Activated CD8-positive, alpha-beta memory T cell treated with anti-CD3 and anti-CD28 coated beads, Interleukin-2, amount 50 U/mL, for 1 hour (primary cell): ENCODE measurements around the gene RPL29.

Experiments
- DNase-seq: peaks from one replicate; pipeline ENCODE4 v3.0.0-alpha.2; 2020; ENCODE audit errors: extremely low read depth

RPL29 gene

GRCh38 chr3:52025453-52025852 lies 29.8 kb upstream of the RPL29 start:
- no peak for DNase-seq

- DNase-seq = no peak
These were observed 29.2 kb upstream of the RPL29 start for GRCh38 chr3:52024765-52025452.

- DNase-seq = no peak
These were observed 28.4 kb upstream of the RPL29 start for GRCh38 chr3:52023860-52024764.

- DNase-seq = no peak
These were observed 27.5 kb upstream of the RPL29 start for GRCh38 chr3:52023101-52023770.

DNA sequence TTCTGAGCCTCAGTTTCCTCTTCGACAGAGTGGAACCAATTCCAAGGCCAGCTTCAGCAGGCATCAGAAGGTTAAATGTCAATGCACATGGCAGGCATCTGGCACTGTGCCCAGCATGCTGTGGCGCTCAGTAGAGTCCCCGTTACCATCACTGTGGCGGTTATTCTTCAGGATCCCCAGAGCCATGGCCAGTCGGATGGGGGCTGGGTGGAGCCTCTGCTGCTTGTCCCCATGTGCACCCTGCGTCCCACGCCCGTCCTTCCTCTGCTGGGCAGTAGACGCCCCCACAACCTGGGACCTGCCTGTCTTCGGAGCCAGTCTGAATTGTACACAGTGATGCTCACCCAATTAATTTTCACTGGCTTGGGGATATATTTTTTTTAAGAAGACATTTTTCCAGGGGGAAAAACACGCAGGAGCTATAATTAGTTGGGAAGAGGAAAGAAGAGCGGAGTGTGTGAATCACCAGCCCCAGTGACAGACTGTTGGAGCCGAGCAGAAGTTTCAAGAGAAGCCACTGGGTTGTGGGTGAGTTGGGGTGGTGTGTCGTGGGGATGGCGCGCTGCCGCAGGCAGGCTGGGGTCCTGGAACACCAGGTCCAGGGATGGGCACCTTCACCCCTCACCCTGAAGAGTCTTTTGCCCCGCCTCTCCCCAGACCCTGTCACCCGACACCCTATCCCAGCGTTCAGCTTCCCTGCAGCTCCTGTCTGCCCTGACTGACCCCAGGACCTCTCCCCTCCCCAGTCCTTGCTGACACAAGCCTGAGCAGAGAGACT lies 26.8 kb upstream of the RPL29 start:
- no peak for DNase-seq

DNA sequence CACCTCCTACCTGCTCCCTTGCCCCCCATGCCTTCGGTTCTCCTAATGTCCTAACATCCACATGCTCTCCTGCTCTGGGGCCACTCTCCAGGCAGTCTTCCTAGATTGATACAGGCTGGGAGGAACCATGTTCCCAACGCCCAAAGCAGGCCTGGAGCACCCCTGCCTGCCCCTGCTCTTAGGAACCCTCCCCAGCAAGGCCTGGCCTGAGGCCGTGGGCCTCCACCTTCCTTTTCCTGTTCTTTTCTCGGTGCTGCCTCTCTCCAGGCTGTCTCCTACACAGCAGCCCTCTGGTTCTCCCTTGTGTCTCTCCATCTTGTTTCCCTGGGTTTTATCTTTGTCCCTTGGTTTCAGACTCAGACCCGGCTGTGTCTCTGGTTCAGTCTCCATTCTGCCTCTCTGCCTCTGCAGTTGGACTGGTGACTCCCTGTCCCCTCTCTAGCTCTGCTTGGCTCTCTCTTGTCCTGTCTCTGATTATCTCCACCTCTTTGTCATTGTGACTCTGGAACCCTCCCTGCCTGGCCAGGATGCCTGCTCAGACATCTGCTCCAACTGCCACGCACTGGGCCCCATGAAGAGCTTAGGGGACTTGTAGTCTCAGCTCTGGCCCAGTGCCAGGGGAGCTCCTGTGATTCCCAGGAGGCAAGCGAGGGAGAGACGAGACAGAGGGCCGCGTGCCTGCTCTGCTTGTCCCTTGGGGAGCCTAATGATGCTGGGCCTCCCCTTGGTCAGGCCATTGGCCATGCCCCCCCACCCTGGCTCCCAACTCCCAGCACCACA lies 26.0 kb upstream of the RPL29 start:
- DNase-seq = no peak

DNA sequence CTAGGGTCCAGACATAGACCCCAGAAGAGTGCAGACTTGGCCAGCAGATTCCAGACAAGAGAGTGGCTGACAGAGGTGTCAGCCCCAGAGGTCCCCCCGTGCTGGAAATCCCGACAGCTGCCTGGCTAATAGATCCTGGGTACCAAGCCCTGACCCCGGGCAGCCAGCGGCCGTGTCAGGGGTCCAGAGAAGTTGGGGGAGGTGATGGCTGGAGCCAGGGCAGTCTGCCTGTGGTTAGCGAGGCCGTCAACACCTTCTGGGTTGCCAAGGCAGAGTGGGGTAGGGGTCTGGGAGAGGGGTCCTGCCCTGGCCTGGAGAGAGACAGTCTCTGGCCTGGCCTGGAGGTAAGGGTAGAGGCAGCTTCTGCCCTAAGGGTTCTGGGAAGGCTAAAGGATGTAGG lies 25.1 kb upstream of the RPL29 start:
- no peak for DNase-seq

DNA sequence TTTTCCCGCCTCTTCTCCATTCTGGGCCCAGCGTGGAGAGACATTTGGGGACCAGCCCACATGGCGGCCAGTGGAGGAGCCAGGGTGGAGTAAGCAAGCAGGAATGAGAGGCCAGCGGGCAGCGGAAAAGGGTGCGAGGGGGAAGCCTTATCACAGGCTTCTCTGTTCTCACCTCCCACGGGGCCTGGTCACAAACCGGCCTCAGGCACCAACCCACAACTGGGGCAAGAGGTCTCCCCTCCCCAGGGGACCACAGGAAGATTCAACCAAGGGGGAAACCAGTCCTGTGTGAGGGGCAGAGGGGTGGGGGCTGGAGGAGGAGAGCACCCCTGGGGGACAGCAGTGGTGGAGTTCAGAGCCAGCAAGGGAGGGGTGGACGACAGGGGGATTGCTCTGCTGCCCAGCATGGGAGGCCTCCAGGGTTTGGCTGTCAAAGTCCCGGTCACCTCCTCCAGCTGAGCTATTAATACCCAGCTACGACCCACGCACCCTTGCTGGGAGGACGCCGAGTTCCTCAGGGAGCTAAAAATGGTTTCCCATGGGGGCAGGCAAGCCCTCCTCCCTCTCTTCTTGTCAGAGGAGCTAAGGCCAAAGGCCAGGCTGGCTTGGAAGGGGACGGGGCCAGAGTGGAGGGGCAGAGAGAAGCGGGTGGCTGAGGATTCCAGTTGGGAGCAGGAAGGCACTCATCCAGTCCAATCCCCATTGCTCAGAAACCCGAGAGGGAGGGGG lies 23.8 kb upstream of the RPL29 start:
- no peak for DNase-seq

DNA sequence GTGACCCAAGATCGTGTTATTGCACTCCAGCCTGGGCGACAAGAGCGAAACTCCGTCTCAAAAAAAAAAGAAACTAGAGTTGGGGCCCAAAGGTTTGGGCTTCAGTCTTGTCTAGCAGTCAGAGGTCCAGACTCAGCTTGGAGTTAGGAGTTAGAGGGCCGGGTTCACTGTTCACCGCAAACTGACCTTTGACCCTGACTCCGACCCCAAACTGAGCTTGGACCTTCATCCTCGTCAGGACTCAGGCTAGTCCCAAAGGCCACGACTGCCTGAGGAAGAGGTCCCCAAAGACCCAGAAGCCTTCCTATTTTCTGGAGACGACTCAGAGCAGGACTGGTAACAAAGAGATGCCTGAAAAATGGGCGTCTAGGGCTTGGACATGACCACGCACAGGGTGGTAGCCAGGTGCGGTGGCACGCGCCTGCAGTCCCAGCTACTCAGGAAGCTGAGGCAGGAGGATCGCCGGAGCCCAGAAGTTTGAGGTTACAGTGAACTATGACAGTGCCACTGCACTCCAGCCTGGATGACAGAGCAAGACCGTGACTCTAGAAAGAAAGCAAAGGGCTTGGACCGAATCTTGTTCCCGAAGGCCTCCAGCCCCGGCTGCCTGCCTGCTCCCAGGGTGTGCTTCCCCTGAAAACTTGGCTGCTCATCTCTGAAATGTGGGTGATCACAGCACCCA lies 22.8 kb upstream of the RPL29 start:
- DNase-seq = no peak

- DNase-seq = no peak
These were observed 21.9 kb upstream of the RPL29 start for GRCh38 chr3:52017586-52017985.

- no peak for DNase-seq
These were observed 19.9 kb upstream of the RPL29 start for GRCh38 chr3:52015438-52016228.

- DNase-seq = no peak
These were observed 18.9 kb upstream of the RPL29 start for GRCh38 chr3:52014613-52015012.

GRCh38 chr3:52013802-52014598 lies 18.3 kb upstream of the RPL29 start:
- no peak for DNase-seq

DNA sequence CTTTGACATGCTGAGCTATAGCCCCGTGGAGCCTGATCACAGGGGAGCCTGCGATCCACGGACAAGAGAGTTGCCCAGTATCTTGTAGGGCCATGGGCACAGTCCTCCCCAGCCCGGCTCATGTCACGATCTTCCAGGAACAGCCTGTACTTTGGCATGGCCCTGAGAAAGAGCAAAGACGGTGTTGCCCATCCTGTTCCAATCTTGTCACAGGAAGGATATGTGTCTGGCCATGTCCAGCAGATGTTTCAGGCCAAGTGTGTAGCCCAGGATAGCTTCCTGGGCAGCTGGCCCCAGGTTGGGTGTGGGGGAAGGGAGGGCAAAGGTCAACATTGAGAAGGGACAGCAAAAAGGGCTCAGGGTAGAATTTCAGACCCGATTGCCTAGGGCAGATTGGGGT lies 17.0 kb upstream of the RPL29 start:
- no peak for DNase-seq

DNA sequence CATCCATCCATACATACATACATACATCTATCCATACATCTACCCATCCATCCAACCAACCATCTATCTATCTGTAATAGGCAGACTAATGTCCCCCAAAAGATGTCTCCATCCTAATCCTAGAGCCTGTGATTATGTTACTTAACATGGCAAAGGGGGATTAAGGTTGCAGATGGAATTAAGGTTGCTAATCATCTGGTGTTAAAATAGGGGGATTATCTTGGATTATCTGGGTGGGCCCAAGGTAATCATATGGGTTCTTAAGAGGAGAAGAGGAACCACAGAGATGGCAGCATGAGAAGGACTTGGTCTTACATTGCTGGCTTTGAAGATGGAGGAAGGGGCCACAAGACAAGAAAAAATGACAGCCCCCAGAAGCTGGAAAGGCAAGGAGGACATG lies 14.7 kb upstream of the RPL29 start:
- no peak for DNase-seq

DNA sequence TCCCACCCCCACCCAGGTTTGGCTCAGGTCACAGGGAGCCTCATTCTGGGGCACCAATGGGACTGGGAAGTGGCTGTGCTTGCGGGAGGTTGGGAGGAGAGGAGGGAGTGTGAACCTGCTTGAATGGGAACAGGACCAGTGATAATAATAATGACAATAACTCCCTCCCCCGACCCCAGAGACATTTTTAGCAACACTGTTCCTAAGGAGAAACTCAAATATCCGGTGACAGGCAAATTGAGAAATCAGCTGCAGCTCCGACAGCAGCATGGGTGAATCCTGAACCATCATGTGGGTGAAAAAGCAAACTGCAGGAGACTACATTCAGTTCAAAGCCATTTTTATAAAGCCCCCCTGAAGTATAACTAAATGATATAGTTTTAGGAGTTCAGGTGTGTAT lies 11.6 kb upstream of the RPL29 start:
- no peak for DNase-seq

DNA sequence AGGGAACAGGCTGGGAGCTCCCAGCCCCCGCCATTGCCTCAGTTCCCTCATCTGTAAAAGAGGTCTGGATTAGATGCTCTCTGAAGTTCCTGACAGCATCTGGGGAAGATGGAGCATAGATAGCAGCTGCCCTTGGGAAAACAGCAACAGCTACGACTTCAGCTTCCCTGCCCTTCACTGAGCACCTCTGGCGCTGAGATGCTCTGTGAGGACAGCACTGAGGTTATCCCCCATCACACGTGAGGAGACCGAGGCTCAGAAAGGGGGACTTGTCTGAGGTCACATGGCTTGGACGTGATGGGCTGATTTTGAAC lies 11.1 kb upstream of the RPL29 start:
- DNase-seq = no peak
